ENCODE measurements around the gene TMEM119. TPM values are rescaled to one million over a fixed set of nuclear protein-coding genes. Genes with fewer than 3 reads are reported as not detected.

Gene TMEM119
- total and polyA plus RNA-seq, 8 donors: 1.0 to 18.8 (median 2.1) TPM

DNA sequence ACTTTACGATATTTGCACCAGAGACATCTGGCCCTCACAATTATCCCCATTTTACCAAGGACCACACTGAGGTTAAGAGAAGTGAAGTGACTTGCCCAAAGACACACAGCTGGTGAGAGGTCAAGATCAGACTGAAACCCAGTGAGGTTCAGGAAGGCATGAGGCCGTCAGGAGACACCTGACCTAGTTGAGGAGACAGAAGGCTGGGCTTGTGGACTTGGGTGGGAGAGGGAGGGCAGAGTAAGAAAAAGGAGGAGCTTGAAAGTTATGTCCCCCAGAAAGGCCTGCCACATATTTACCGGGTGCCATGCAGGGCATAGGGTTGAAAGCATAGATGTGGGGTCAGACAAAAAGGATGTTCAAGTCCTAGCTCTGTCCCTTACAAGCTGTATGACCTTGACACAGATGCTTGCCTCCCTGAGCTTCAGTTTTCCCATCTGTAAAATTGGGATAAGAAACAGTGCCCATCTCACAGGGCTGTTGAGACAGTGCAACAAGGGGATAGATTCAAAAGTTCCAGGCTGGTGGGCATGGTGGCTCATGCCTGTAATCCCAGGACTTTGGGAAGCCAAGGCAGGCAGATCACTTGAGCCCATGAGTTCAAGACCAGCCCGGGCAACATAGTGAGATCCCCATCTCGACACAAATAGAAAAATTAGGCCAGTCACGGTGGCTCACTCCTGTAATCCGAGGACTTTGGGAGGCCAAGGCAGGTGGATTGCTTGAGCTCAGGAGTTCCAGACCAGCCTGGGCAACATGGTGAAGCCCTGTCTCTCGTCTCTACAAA is 29.4 kb upstream of the TMEM119 start:
- Histone ChIP-seq H3K36me3 (no peaks in the 10 kb centered on the region), H3K4me3 (no peak overlapping the region), H3K9me3 (no peaks in the 10 kb centered on the region), H3K27ac (no peak overlapping the region), H3K4me1 (peaks cover 0 to 8% (median 0%) of the 10 kb centered on the region in 3 donors), H3K27me3 (no peaks in the 10 kb centered on the region)
- ATAC-seq: no peak
- no peak for DNase-seq
- TF ChIP-seq, protein P1, sequence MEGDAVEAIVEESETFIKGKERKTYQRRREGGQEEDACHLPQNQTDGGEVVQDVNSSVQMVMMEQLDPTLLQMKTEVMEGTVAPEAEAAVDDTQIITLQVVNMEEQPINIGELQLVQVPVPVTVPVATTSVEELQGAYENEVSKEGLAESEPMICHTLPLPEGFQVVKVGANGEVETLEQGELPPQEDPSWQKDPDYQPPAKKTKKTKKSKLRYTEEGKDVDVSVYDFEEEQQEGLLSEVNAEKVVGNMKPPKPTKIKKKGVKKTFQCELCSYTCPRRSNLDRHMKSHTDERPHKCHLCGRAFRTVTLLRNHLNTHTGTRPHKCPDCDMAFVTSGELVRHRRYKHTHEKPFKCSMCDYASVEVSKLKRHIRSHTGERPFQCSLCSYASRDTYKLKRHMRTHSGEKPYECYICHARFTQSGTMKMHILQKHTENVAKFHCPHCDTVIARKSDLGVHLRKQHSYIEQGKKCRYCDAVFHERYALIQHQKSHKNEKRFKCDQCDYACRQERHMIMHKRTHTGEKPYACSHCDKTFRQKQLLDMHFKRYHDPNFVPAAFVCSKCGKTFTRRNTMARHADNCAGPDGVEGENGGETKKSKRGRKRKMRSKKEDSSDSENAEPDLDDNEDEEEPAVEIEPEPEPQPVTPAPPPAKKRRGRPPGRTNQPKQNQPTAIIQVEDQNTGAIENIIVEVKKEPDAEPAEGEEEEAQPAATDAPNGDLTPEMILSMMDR (IDR thresholded peaks at IDR 0.05): no peak
- WGBS, 2 donors: 71 to 83% methylated on average over 8 of the region's 8 CpGs
- no peak for FAIRE-seq
- intact Hi-C loops (cut with DNase I): no loop called here

DNA sequence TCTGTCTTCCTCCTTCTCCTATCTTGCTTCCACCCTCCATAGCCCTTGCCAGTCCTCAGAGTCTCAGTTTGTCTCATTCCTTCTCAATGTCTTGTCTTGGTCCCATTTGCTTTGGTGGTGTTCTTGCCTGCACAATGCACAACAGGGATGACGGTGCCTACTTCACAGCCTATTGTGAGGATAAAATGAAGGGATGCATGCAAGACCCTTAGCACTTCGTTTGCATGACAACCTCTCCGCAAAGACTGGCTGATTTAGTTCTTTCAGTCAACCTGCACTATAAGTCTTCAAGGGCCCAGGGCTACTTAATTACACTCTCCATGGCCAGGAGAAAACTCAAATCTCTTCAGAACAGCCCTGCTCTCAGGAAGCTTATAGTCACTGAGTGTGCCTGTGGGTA is 27.3 kb upstream of the TMEM119 start:
- ATAC-seq: no peak
- intact Hi-C loops (cut with DNase I): no loop called here
- WGBS, 2 donors: 60 to 63% methylated on average over 3 of the region's 3 CpGs
- H3K27me3 ChIP-seq: no peaks in the 10 kb centered on the region
- peaks cover 0 to 8% (median 0%) of the 10 kb centered on the region in 3 donors for H3K4me1 ChIP-seq
- FAIRE-seq: no peak
- no peaks in the 10 kb centered on the region for H3K9me3 ChIP-seq
- TF ChIP-seq, protein P1 (IDR thresholded peaks at IDR 0.05): no peak
- H3K4me3 ChIP-seq: no peak overlapping the region
- no peaks in the 10 kb centered on the region for H3K36me3 ChIP-seq
- DNase-seq: no peak
- no peak overlapping the region for H3K27ac ChIP-seq

DNA sequence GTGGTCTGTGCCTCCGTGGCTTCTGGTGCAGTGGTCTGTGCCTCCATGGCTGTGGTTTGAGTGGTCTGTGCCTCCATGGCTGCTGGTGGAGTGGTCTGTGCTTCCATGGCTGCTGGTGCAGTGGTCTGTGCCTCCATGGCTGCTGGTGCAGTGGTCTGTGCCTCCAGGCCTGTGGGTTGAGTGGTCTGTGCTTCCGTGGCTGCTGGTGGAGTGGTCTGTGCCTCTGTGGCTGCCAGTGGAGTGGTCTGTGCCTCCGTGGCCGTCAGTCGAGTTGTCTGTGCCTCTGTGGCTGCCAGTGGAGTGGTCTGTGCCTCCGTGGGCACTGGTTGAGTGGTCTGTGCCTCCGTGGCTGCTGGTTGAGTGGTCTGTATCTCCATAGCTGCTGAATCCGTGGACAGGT is 25.7 kb upstream of the TMEM119 start:
- 78 to 89% methylated on average over 8 of the region's 8 CpGs for WGBS, 2 donors
- ATAC-seq (no peak), DNase-seq (no peak), FAIRE-seq (no peak)
- Histone ChIP-seq H3K27me3 (no peaks in the 10 kb centered on the region), H3K4me1 (peaks cover 0 to under 1% (median 0%) of the 10 kb centered on the region in 3 donors), H3K36me3 (no peaks in the 10 kb centered on the region), H3K4me3 (no peak overlapping the region), H3K9me3 (no peaks in the 10 kb centered on the region), H3K27ac (no peak overlapping the region)
- TF ChIP-seq, protein P1 (IDR thresholded peaks at IDR 0.05): no peak
- intact Hi-C loops (cut with DNase I): no loop called here

DNA sequence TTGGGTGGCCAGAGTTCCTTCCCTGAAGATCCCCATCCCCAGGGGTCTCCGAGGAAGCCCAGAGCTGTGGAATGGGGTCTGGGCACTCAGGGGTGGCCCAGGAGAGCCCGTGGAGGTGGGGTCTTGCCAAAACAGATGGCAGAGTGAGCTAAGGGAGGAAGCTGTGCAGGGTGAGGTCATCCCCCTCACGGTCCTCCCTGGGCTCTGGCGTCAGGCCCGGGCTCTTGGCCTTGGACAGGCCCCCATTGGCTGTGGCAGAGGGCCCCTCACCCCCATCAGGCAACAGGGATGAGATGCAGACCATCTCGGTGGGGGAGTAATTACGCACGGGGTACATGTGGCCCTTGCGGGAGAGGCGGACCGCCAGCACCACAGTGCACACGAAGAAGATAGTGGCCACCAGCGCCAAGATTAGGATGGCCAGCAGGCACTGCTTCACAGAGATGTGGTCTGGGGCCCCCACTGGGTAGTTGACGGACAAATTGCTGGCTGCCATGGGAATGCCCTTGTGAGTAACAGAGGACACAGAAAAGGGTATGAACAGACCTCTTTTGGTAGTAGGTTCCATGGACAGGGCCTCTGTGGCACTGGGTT is 25.1 kb upstream of the TMEM119 start:
- TF ChIP-seq, protein P1 (IDR thresholded peaks at IDR 0.05): no peak
- DNase-seq: peak in 1 of 6 donors; percentile 45
- Histone ChIP-seq H3K4me1 (no peaks in the 10 kb centered on the region), H3K27ac (no peak overlapping the region), H3K4me3 (no peak overlapping the region), H3K36me3 (no peaks in the 10 kb centered on the region), H3K27me3 (no peaks in the 10 kb centered on the region), H3K9me3 (no peaks in the 10 kb centered on the region)
- FAIRE-seq: no peak
- intact Hi-C loops (cut with DNase I): no loop called here
- WGBS, 2 donors: 66 to 75% methylated on average over 14 of the region's 14 CpGs
- no peak for ATAC-seq

DNA sequence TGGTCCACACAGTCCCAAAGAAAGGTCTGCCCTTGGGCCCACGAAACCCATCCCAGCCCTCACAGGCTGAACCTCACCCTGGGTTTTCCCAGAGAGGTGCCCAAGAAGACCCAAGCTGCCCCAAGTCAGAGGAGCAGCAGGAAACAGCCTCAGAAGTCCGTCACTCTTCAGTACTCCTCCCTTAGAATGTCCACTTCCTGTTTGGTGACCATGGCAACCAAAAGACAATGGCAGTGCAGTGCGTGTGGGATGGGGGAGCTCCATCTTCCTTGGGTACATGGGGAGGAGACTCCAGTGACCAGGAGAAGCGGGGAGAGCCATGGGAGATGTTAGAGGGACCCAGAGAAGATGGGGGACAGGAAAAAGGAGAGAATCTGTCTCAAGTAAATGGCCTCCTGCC is 24.5 kb upstream of the TMEM119 start:
- Histone ChIP-seq H3K9me3 (no peaks in the 10 kb centered on the region), H3K27me3 (no peaks in the 10 kb centered on the region), H3K27ac (no peak overlapping the region), H3K4me1 (no peaks in the 10 kb centered on the region), H3K4me3 (no peak overlapping the region), H3K36me3 (no peaks in the 10 kb centered on the region)
- peak in 2 of 4 donors; percentile 29 to 37 for ATAC-seq
- intact Hi-C loops (cut with DNase I): no loop called here
- WGBS, 2 donors: 34% methylated on average over 4 of the region's 4 CpGs
- DNase-seq: peak in 1 of 6 donors; percentile 13
- TF ChIP-seq, protein P1 (IDR thresholded peaks at IDR 0.05): no peak
- no peak for FAIRE-seq

All from pancreas (tissue), 10 donors.